GM12875 (cell line): ENCODE data around the gene GPR119.

Experiments
- H3K4me3 ChIP-seq: one replicate; pipeline ENCODE4 v1.5.1; 2011; ENCODE audit warnings: low read depth, low read length, control low read depth
- TF ChIP-seq, protein P1 (sequence below): IDR thresholded peaks from 2 replicates; pipeline ENCODE4 v1.5.1; 2011; ENCODE audit warnings: low read depth, mild to moderate bottlenecking, control low read depth, inconsistent platforms, low read length, moderate library complexity, borderline replicate concordance; ENCODE audit not compliant: insufficient read depth

GPR119 gene

DNA sequence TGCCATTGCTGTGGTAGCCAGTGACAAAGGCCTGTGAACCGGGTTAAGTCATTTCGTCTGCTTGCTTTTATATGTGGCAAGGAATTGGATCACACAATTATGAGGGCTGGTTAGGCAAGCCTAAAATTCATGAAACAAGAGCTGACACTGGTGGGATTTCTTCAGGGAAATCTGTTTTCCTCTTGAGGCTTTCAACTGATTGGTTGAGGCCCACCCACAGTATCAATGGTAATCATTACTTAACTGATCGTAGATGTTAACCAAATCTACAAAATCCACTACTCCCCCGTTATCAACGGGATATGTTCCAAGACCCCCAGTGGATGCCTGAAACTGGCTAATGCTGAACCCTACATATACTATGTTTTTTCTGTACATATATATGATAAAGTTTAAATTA is 29.3 kb upstream of the GPR119 start:
- TF ChIP-seq, protein P1, sequence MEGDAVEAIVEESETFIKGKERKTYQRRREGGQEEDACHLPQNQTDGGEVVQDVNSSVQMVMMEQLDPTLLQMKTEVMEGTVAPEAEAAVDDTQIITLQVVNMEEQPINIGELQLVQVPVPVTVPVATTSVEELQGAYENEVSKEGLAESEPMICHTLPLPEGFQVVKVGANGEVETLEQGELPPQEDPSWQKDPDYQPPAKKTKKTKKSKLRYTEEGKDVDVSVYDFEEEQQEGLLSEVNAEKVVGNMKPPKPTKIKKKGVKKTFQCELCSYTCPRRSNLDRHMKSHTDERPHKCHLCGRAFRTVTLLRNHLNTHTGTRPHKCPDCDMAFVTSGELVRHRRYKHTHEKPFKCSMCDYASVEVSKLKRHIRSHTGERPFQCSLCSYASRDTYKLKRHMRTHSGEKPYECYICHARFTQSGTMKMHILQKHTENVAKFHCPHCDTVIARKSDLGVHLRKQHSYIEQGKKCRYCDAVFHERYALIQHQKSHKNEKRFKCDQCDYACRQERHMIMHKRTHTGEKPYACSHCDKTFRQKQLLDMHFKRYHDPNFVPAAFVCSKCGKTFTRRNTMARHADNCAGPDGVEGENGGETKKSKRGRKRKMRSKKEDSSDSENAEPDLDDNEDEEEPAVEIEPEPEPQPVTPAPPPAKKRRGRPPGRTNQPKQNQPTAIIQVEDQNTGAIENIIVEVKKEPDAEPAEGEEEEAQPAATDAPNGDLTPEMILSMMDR: no peak
- H3K4me3 ChIP-seq: no peak overlapping the region

DNA sequence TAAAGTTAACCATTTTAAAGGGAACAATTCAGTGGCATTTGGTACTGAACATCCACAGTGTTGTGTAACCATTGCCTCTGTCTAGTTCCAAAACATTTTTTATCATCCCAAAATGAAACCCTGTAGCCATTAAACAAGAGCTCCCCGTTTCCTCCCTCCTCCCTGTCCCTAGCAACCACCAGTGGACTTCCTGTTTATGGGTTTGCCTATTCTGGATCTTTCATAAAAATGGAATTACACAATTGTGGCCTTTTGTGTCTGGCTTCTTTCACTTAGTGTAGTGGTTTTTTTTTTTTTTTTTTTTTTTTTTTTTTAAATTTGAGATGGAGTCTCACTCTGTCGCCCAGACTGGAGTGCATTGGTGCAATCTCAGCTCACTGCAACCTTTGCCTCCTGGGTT is 27.9 kb upstream of the GPR119 start:
- TF ChIP-seq, protein P1: no peak
- H3K4me3 ChIP-seq: no peak overlapping the region

DNA sequence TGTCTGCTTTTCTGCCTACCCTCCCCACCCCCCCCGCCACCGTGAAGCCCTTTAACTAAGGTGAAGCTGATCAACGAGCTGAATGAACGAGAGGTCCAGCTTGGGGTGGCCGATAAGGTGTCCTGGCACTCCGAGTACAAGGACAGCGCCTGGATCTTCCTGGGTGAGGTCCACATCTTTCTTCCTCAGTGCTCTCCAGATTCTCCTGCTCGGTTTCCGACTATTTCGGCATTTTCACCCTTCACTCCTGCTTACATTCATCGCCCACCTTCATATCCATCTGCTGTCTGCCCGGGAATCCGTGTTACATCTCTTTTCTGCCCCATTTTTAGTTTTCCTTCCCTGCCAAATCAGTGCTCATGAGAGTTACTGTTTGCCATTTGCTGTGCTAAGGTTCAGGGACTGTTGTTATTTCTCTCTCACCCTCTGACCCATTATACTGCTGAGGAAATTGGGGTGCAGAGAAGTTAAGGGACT is 16.8 kb upstream of the GPR119 start:
- TF ChIP-seq, protein P1: no peak
- H3K4me3 ChIP-seq: peak overlapping the region; percentile 86

DNA sequence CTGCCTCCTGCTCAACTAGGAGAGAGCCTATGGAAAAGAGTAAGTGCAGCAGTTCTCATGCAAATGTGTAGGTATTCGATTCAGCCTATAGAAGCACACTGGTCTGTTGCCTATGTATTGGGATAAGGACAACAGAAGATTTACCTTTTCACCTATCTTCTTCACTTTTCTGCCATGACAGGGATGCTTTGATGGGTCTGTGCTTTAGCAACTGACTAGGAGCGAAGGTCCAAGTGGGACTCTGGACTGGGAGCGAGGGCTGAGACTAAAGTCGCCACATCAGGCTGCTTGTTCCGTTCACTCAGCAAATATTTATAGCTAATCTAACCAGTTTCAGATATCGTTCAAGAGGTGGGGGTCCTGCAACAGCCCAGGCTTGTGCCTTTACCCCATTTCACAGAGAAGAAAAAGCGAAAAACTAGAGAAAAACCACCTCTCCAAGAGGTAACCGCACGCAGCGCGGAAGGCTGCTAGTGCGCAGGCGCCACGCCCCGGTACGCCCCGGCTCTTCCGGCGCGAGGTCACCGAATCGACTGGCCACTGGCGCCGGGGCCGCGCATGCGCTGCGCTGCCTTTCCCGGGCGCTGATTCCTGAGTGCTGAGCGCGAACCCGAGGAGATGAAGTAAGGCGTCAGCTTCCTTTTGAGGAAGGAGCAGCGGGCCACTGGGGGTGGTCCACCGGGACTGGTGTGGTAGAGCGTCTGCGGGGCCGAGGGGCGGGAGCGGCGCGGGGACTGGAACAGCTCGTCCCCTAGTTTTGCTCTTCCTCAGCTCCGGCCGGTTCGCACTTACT is 16.1 kb upstream of the GPR119 start, which contains the start of gene RBMX2:
Gene RBMX2 (plus strand): TSS at position 573 of the 793 bp plus-strand sequence. CDS start 46 bp downstream, at position 619.
- peak within 1 kb of the TSS; percentile 86 for H3K4me3 ChIP-seq
- TF ChIP-seq, protein P1: no peak

DNA sequence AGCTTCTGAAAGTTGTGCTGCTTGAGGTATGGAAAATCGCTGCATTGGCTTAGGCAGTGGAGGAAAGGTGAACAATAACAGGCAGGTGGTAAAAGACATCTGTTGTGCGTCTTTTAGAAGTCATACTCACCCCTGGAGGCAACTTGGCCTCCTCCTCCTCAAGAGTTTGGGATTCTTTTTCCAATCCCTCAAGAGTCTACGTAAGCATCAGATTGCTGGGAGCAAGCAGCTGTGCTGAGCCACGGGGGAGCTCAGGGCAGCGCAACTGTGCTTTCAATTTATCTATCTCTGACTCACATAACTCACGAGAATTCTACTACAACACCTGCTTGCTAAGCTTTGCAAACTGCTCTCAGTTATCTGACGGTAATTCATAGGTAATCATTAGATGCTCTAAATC is 9.9 kb upstream of the GPR119 start:
- H3K4me3 ChIP-seq: no peak overlapping the region
- TF ChIP-seq, protein P1: no peak

DNA sequence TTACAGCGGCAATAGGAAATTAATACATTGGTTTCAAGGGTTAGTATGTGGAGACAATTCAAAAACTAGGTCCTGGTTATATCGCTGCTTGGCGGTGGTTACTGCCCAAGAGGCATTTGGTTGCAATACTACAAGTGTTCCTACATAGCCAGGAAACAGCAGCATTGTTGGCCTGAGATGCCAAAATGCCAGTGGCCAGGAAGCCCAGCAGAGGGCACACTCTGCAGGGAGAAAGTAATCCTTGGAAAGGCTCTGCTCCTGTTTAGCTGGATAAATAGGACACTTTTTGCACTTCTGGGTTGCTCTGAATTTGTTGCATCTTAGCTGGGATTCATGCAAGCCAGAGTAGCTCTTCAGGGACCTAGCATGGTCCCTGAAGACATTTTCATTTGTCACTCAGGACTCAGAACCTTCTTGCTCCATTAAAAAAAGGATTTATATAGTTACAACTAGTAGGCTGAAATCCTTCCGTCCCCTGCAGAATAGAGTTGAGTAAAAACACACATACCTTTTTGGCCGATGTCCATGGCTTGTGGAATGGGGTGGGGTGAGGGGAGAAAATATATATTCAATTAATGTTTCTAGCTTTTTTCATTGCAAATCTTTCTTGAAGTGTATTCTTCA is 8.1 kb upstream of the GPR119 start:
- no peak overlapping the region for H3K4me3 ChIP-seq
- TF ChIP-seq, protein P1: peak; percentile 60

DNA sequence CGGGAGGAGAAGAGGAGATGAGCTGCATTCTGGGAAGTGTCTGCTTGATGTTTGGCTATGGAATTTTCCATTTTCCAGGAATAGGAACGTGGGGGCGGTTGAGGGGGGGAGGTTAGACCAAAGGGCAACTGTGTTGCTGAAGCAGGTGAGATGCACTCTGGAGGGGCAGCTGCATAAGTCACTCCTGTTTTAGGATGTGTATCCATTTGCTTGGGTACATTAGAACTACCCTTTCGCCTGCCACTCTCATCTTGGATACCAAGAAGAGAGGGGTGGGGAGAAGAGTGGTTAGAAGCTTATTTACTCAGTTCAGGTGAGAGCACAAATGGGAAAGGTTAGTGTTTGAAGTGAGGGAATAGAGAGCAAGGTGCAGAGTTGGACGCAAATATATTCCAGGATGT is 934 bp upstream of the GPR119 start:
- no peak overlapping the region for H3K4me3 ChIP-seq
- TF ChIP-seq, protein P1: no peak
